ENCODE results near the gene ADRA2B. TPM values are rescaled to one million over a fixed set of nuclear protein-coding genes. Genes with fewer than 3 reads are reported as not detected.
"Not testable (repeated sequence)": the region's sequence is repeated elsewhere in the genome, so short reads cannot be mapped to it uniquely, and the experiment has no call there.

Gene ADRA2B
- total and polyA plus RNA-seq, 2 donors (not counting 1 experiment from before 2014, with no cell fraction given), result 0.07 TPM; not detected in 1

DNA sequence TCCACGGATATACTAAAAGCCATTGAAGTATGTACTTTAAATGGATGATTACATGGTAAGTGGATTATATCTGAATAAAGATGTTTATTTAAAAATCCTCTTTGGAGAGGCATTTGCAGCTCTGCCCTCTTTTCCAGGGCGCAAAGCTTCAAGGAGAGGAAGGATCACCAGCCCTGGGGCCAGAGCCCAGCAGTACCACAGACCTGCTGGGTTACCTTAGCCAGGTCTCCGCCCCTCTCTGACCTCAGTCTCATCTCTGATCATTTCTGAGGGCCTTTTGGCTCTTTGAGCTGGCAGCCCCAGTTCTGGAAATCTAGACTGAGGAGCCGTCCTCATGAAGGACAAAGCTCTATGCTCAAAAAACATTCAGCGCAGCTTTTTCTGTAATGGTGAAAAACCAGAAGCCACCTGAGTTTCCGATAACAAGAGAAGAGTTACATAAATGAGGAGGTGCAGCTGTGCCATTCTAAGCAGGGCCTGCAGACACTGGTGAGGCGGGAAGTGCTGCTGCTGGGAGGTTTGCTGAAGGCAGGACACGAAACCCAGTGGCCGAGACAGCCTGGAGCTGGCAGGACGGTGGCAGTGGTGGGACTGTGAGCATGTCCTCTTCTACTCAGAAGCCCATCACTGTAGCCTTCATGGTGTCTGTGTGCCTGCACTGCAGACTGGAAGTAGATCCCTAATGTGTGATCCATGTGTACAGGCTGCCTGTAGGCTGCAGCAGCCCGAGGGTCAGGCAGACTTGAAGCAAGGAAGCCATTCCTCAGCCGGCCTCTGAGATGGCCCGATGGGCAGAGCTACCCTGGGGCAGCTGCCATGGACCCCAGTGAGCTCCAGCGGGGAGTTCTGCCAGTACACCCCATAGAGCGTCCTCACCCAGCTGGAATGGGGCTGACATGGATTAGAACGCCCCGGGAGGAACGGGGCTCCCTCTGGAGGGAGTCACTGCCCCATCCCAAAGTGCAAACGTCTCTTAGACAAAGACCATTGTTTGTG lies 27.7 kb downstream of the ADRA2B start:
- no peaks in the 10 kb centered on the region for H3K79me2 ChIP-seq (ENCODE audit: control insufficient read depth, insufficient read depth, low read length)
- H3K36me3 ChIP-seq (ENCODE audit: control insufficient read depth, insufficient read depth, low read length), result no peaks in the 10 kb centered on the region
- H4K20me1 ChIP-seq (ENCODE audit: control insufficient read depth, extremely low read depth, insufficient read depth, low read length), result no peaks in the 10 kb centered on the region
- no peak overlapping the region for H3K4me3 ChIP-seq (replicated peaks in 1 of 4; ENCODE audit: control extremely low read depth in 1 of 4, insufficient read depth in 1 of 4, low read depth in 3 of 4, low read length in 4 of 4)
- H3K9me3 ChIP-seq (ENCODE audit: control insufficient read depth, insufficient read depth, low read depth, low read length), result no peaks in the 10 kb centered on the region
- no peak overlapping the region for H3K9ac ChIP-seq (ENCODE audit: insufficient read depth, low read length)
- H3K27ac ChIP-seq (ENCODE audit: insufficient read depth, low read length), result no peak overlapping the region
- no peak for TF ChIP-seq EZH2 (IDR thresholded peaks at IDR 0.05; ENCODE audit: low read length, missing control alignments)
- TF ChIP-seq, protein P1, sequence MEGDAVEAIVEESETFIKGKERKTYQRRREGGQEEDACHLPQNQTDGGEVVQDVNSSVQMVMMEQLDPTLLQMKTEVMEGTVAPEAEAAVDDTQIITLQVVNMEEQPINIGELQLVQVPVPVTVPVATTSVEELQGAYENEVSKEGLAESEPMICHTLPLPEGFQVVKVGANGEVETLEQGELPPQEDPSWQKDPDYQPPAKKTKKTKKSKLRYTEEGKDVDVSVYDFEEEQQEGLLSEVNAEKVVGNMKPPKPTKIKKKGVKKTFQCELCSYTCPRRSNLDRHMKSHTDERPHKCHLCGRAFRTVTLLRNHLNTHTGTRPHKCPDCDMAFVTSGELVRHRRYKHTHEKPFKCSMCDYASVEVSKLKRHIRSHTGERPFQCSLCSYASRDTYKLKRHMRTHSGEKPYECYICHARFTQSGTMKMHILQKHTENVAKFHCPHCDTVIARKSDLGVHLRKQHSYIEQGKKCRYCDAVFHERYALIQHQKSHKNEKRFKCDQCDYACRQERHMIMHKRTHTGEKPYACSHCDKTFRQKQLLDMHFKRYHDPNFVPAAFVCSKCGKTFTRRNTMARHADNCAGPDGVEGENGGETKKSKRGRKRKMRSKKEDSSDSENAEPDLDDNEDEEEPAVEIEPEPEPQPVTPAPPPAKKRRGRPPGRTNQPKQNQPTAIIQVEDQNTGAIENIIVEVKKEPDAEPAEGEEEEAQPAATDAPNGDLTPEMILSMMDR (conservative IDR thresholded peaks at IDR 0.05 in 1 of 2, IDR thresholded peaks at IDR 0.05 in 1 of 2; ENCODE audit: low read depth in 1 of 2, low read length in 2 of 2), result no peak
- no peaks in the 10 kb centered on the region for H3K4me1 ChIP-seq (ENCODE audit: control insufficient read depth, extremely low read depth, insufficient read depth, low read length)
- no peak overlapping the region for H2AFZ ChIP-seq (ENCODE audit: low read length)
- DNase-seq (ENCODE audit: low read depth in 2 of 2), result no peak
- H3K27me3 ChIP-seq (ENCODE audit: control insufficient read depth, insufficient read depth, low read length), result peaks cover 5% of the 10 kb centered on the region
- H3K4me2 ChIP-seq (ENCODE audit: extremely low read depth, insufficient read depth, low read length), result no peak overlapping the region

DNA sequence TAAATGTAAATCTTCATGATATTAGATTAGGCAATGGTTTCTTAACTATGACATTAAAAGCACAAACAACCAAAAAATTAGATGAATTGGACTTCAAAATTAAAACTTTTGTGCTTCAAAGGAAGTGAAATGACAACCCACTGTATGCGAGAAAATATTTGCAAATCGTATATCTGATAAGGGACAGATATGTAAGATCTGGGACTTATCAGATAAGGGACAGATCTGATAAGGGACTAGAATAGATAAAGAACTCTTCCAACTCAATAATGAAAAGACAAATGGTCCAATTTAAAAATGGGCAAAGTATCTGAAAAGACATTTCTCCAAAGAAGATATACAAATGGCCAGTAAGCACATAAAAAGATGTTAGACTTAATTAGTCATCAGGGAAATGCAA lies 29.2 kb downstream of the ADRA2B start:
- H3K4me2 ChIP-seq (ENCODE audit: extremely low read depth, insufficient read depth, low read length), result no peak overlapping the region
- H2AFZ ChIP-seq (ENCODE audit: low read length), result no peak overlapping the region
- H4K20me1 ChIP-seq (ENCODE audit: control insufficient read depth, extremely low read depth, insufficient read depth, low read length), result no peaks in the 10 kb centered on the region
- no peaks in the 10 kb centered on the region for H3K9me3 ChIP-seq (ENCODE audit: control insufficient read depth, insufficient read depth, low read depth, low read length)
- H3K27me3 ChIP-seq (ENCODE audit: control insufficient read depth, insufficient read depth, low read length), result peaks cover 3% of the 10 kb centered on the region
- H3K79me2 ChIP-seq (ENCODE audit: control insufficient read depth, insufficient read depth, low read length), result no peaks in the 10 kb centered on the region
- no peak overlapping the region for H3K4me3 ChIP-seq (replicated peaks in 1 of 4; ENCODE audit: control extremely low read depth in 1 of 4, insufficient read depth in 1 of 4, low read depth in 3 of 4, low read length in 4 of 4)
- no peak overlapping the region for H3K9ac ChIP-seq (ENCODE audit: insufficient read depth, low read length)
- DNase-seq (ENCODE audit: low read depth in 2 of 2), result no peak
- TF ChIP-seq, protein P1 (conservative IDR thresholded peaks at IDR 0.05 in 1 of 2, IDR thresholded peaks at IDR 0.05 in 1 of 2; ENCODE audit: low read depth in 1 of 2, low read length in 2 of 2), result no peak
- no peak for TF ChIP-seq EZH2 (IDR thresholded peaks at IDR 0.05; ENCODE audit: low read length, missing control alignments)
- no peaks in the 10 kb centered on the region for H3K36me3 ChIP-seq (ENCODE audit: control insufficient read depth, insufficient read depth, low read length)
- no peak overlapping the region for H3K27ac ChIP-seq (ENCODE audit: insufficient read depth, low read length)
- H3K4me1 ChIP-seq (ENCODE audit: control insufficient read depth, extremely low read depth, insufficient read depth, low read length), result no peaks in the 10 kb centered on the region

DNA sequence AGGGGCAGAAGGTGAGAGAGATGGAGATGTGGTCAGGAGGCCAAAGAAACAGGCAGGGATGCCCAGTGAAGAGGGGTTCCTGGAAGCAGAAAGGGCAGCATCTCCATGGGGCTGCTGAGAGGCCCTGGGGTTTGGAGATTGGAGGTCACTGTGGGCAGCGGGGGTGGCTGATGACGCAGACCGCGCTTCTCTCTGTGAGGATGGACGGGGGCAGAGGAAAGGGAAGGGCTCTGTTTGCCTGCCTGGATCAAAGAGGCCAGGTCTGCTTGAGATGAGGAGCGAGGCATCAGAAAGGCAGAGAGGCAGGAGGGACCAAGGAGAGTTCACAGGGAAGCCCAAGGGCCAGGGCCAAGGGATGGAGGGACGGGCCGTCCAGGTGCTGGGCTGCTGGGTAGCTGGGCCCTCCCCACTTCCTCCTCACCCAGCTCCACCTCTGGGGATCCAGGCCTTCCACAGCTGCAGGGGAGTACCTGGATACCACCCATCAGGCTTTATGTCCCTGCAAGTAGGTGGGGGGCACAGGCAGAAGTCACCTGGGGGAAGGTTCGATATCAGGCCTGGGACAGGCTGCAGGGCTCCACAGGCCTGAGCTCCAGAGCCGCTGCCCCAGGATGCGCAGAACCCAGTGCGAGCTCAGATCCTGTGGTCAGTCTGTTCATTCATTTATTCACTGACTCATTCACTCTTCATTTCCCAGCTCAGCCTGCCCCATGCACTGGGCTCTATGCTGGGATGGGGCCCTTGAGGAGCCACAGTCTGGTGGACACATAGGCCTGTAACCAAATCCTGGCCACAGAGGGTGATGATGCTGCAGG lies 30.6 kb downstream of the ADRA2B start:
- Histone ChIP-seq H2AFZ (ENCODE audit: low read length) (no peak overlapping the region), H3K4me2 (ENCODE audit: extremely low read depth, insufficient read depth, low read length) (no peak overlapping the region), H3K27ac (ENCODE audit: insufficient read depth, low read length) (no peak overlapping the region), H4K20me1 (ENCODE audit: control insufficient read depth, extremely low read depth, insufficient read depth, low read length) (no peaks in the 10 kb centered on the region), H3K9ac (ENCODE audit: insufficient read depth, low read length) (no peak overlapping the region), H3K4me1 (ENCODE audit: control insufficient read depth, extremely low read depth, insufficient read depth, low read length) (no peaks in the 10 kb centered on the region), H3K9me3 (ENCODE audit: control insufficient read depth, insufficient read depth, low read depth, low read length) (no peaks in the 10 kb centered on the region), H3K36me3 (ENCODE audit: control insufficient read depth, insufficient read depth, low read length) (no peaks in the 10 kb centered on the region), H3K79me2 (ENCODE audit: control insufficient read depth, insufficient read depth, low read length) (no peaks in the 10 kb centered on the region), H3K4me3 (replicated peaks in 1 of 4; ENCODE audit: control extremely low read depth in 1 of 4, insufficient read depth in 1 of 4, low read depth in 3 of 4, low read length in 4 of 4) (no peak overlapping the region), H3K27me3 (ENCODE audit: control insufficient read depth, insufficient read depth, low read length) (peaks cover 3% of the 10 kb centered on the region)
- DNase-seq (ENCODE audit: low read depth in 2 of 2), result no peak
- no peak for TF ChIP-seq EZH2 (IDR thresholded peaks at IDR 0.05; ENCODE audit: low read length, missing control alignments)
- TF ChIP-seq, protein P1 (conservative IDR thresholded peaks at IDR 0.05 in 1 of 2, IDR thresholded peaks at IDR 0.05 in 1 of 2; ENCODE audit: low read depth in 1 of 2, low read length in 2 of 2), result no peak

DNA sequence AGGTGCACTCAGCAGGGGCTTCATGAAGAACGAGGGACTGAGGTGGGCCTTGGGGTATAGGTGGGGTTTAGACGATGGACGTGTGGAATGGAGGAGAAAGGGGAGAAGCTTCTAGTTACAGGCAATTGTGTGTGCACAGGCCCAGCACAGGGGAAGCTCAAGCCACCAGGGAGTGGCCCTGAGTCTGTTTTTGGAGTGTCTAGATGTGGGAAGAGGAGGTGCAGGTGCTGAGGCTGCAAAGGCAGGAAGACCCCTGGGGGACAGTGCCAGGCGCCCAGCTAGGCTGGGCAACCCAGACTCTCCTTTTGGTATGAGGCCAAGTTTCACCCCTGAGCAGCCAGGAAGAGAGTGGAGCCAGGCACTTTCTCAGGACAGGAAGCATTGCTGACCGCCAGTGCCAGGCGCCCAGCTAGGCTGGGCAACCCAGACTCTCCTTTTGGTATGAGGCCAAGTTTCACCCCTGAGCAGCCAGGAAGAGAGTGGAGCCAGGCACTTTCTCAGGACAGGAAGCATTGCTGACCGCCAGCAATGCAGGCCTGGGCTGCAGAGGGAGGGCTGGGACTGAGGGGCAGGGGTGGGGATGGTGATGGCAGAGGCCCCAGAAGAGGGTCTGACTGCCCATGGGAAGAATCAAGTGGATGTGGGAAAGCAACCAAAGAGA lies 31.4 kb downstream of the ADRA2B start:
- H3K9me3 ChIP-seq (ENCODE audit: control insufficient read depth, insufficient read depth, low read depth, low read length); H3K79me2 ChIP-seq (ENCODE audit: control insufficient read depth, insufficient read depth, low read length); H3K4me2 ChIP-seq (ENCODE audit: extremely low read depth, insufficient read depth, low read length); DNase-seq (ENCODE audit: low read depth in 2 of 2); H4K20me1 ChIP-seq (ENCODE audit: control insufficient read depth, extremely low read depth, insufficient read depth, low read length); H3K27ac ChIP-seq (ENCODE audit: insufficient read depth, low read length); H2AFZ ChIP-seq (ENCODE audit: low read length); H3K4me1 ChIP-seq (ENCODE audit: control insufficient read depth, extremely low read depth, insufficient read depth, low read length); H3K4me3 ChIP-seq (replicated peaks in 1 of 4; ENCODE audit: control extremely low read depth in 1 of 4, insufficient read depth in 1 of 4, low read depth in 3 of 4, low read length in 4 of 4); H3K36me3 ChIP-seq (ENCODE audit: control insufficient read depth, insufficient read depth, low read length); H3K9ac ChIP-seq (ENCODE audit: insufficient read depth, low read length); H3K27me3 ChIP-seq (ENCODE audit: control insufficient read depth, insufficient read depth, low read length): not testable (repeated sequence)
